ENCODE results near the gene DTNB. TPM values are rescaled to one million over a fixed set of nuclear protein-coding genes. Genes with fewer than 3 reads are reported as not detected.

Gene DTNB
- total and polyA plus RNA-seq, 7 donors, result 2.4 to 7.8 (median 4.8) TPM

GRCh38 chr2:25546852-25547251 is 126.5 kb downstream of the DTNB start:
- 96 to 97% methylated on average over 3 of the region's 3 CpGs for WGBS, 2 donors

DNA sequence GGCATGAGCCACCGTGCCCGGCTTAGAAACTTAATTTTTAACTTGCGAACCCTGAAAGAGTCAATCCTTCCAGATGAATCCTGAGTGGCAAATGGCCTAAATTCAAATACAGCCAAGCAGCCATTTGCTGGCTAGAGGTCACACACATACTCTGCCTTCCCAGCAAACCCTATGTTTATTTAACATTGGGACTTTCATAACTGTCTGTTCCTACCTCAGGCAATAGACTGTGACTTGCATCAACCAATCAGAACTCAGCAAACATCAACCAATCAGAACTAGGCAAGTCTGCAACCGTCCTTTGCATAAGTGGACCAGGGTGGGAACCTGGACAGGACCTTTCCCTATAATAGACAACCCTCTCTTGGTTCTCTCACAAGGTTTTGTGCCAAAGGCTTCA is 127.5 kb downstream of the DTNB start:
- intact Hi-C loops (cut with DNase I), result no loop called here
- H3K4me1 ChIP-seq, result no peaks in the 10 kb centered on the region
- H3K36me3 ChIP-seq, result no peaks in the 10 kb centered on the region
- H3K27me3 ChIP-seq, result no peaks in the 10 kb centered on the region
- WGBS, 2 donors, result 98% methylated on average over 4 of the region's 4 CpGs
- DNase-seq, result no peak
- no peaks in the 10 kb centered on the region for H3K9me3 ChIP-seq
- no peak overlapping the region for H3K27ac ChIP-seq
- no peak for TF ChIP-seq POLR2A (IDR thresholded peaks at IDR 0.05)
- no peak for TF ChIP-seq CTCF (IDR thresholded peaks at IDR 0.05)
- no peak for TF ChIP-seq POLR2AphosphoS5 (IDR thresholded peaks at IDR 0.05)
- TF ChIP-seq EP300 (IDR thresholded peaks at IDR 0.05), result no peak
- no peak overlapping the region for H3K4me3 ChIP-seq

More at GRCh38 chr2:25546852-25547251, 126.5 kb downstream of the DTNB start:
- Histone ChIP-seq H3K9me3 (no peaks in the 10 kb centered on the region), H3K4me3 (no peak overlapping the region), H3K27ac (no peak overlapping the region), H3K4me1 (no peaks in the 10 kb centered on the region), H3K27me3 (no peaks in the 10 kb centered on the region), H3K36me3 (no peaks in the 10 kb centered on the region)
- no peak for TF ChIP-seq POLR2AphosphoS5 (IDR thresholded peaks at IDR 0.05)
- no peak for TF ChIP-seq EP300 (IDR thresholded peaks at IDR 0.05)
- no peak for TF ChIP-seq CTCF (IDR thresholded peaks at IDR 0.05)
- no peak for TF ChIP-seq POLR2A (IDR thresholded peaks at IDR 0.05)
- intact Hi-C loops (cut with DNase I), result no loop called here
- no peak for DNase-seq

- Histone ChIP-seq H3K27ac (no peak overlapping the region), H3K4me1 (no peaks in the 10 kb centered on the region), H3K4me3 (no peak overlapping the region), H3K9me3 (no peaks in the 10 kb centered on the region), H3K27me3 (no peaks in the 10 kb centered on the region), H3K36me3 (no peaks in the 10 kb centered on the region)
- TF ChIP-seq POLR2A (IDR thresholded peaks at IDR 0.05) (no peak), POLR2AphosphoS5 (IDR thresholded peaks at IDR 0.05) (no peak), CTCF (IDR thresholded peaks at IDR 0.05) (no peak), EP300 (IDR thresholded peaks at IDR 0.05) (no peak)
- intact Hi-C loops (cut with DNase I), result no loop called here
- no peak for DNase-seq
These were observed 128.9 kb downstream of the DTNB start for GRCh38 chr2:25544445-25544844.

DNA sequence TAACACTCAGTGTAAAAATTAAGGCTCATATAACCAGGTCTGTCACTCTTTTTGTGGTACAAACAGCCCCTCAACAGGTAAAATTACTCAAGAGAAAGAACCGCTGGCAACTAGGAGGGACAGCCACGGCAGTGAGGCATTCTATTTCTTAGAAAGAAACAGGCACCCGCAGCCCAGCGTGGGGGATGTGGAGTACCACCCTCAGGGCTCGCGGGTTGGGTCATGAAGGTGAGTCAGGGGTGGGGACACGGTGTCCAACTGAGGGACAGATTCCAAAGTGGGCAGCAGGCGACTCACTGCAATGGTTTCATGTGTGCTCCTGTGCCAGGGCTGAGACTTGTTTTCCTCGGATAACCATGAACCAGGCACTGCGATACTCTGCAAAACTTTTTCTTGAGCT is 129.4 kb downstream of the DTNB start:
- WGBS, 2 donors, result 89 to 92% methylated on average over 10 of the region's 10 CpGs

More for the DNA sequence above, 129.4 kb downstream of the DTNB start:
- no peaks in the 10 kb centered on the region for H3K9me3 ChIP-seq
- no peaks in the 10 kb centered on the region for H3K27me3 ChIP-seq
- no peak for DNase-seq
- no peaks in the 10 kb centered on the region for H3K4me1 ChIP-seq
- H3K27ac ChIP-seq, result no peak overlapping the region
- no peaks in the 10 kb centered on the region for H3K36me3 ChIP-seq
- intact Hi-C loops (cut with DNase I), result no loop called here
- H3K4me3 ChIP-seq, result no peak overlapping the region
- no peak for TF ChIP-seq POLR2A (IDR thresholded peaks at IDR 0.05)
- TF ChIP-seq CTCF (IDR thresholded peaks at IDR 0.05), result no peak
- no peak for TF ChIP-seq EP300 (IDR thresholded peaks at IDR 0.05)
- no peak for TF ChIP-seq POLR2AphosphoS5 (IDR thresholded peaks at IDR 0.05)
